HG03025 (cell line): ENCODE results near the gene FGD2.
"Not testable (repeated sequence)": the region's sequence is repeated elsewhere in the genome, so short reads cannot be mapped to it uniquely, and the experiment has no call there.

Experiments used
- ATAC-seq: cut with Tn5 transposase; IDR thresholded peaks from one replicate; pipeline ENCODE4 v1.9.1; 2021; ENCODE audit warnings: mild to moderate bottlenecking, moderate library complexity; ENCODE audit not compliant: unreplicated experiment, low FRiP score

FGD2 gene

GRCh38 chr6:37033819-37034795 lies 28.7 kb downstream of the FGD2 start:
- no peak for ATAC-seq

- ATAC-seq, result no peak
These were observed 30.7 kb downstream of the FGD2 start for GRCh38 chr6:37036146-37036545.

GRCh38 chr6:37038292-37039198 lies 33.1 kb downstream of the FGD2 start:
- ATAC-seq, result no peak

GRCh38 chr6:37039958-37040357 lies 34.5 kb downstream of the FGD2 start:
- ATAC-seq, result no peak

GRCh38 chr6:37041521-37041920 lies 36.1 kb downstream of the FGD2 start:
- ATAC-seq, result no peak

GRCh38 chr6:37042150-37042549 lies 36.7 kb downstream of the FGD2 start:
- no peak for ATAC-seq

GRCh38 chr6:37043091-37043490 lies 37.6 kb downstream of the FGD2 start:
- not testable (repeated sequence) for ATAC-seq

- ATAC-seq, result no peak
These were observed 41.9 kb downstream of the FGD2 start for GRCh38 chr6:37047346-37047688.

- ATAC-seq, result no peak
These were observed 42.4 kb downstream of the FGD2 start for GRCh38 chr6:37047689-37048402.

- ATAC-seq, result no peak
These were observed 43.0 kb downstream of the FGD2 start for GRCh38 chr6:37048403-37048850.

- no peak for ATAC-seq
These were observed 43.6 kb downstream of the FGD2 start for GRCh38 chr6:37048851-37049757.

- ATAC-seq, result no peak
These were observed 44.2 kb downstream of the FGD2 start for GRCh38 chr6:37049758-37050044.

GRCh38 chr6:37050045-37050853 lies 44.8 kb downstream of the FGD2 start:
- no peak for ATAC-seq

- no peak for ATAC-seq
These were observed 45.3 kb downstream of the FGD2 start for GRCh38 chr6:37050854-37051137.

- no peak for ATAC-seq
These were observed 45.9 kb downstream of the FGD2 start for GRCh38 chr6:37051138-37052026.

- ATAC-seq, result no peak
These were observed 46.7 kb downstream of the FGD2 start for GRCh38 chr6:37052027-37052628.

- ATAC-seq, result no peak
These were observed 48.2 kb downstream of the FGD2 start for GRCh38 chr6:37053683-37054082.

- no peak for ATAC-seq
These were observed 48.7 kb downstream of the FGD2 start for GRCh38 chr6:37054171-37054570.
